ENCODE measurements around the gene CAMP.

DNA sequence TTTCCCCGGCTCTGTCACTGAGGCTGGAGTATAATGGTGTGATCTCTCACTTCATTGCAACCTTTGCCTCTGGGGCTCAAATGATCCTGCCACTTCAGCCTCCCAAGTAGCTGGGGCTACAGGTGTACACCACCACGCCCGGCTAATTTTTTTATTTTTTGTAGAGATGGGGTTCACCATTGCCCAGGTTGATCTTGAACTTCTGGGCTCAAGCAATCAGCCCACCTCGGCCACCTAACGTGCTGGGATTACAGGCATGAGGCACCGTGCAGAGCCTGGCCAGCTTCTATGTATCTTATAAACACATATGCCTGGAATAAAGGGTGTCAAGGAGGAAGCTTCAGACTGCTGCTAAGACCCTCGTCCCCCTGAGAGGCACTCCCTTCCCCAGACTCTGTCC is 21.8 kb downstream of the CAMP start:
- TF ChIP-seq POLR2AphosphoS5 (IDR thresholded peaks at IDR 0.05; ENCODE audit: low read depth), result no peak
- TF ChIP-seq, protein P1, sequence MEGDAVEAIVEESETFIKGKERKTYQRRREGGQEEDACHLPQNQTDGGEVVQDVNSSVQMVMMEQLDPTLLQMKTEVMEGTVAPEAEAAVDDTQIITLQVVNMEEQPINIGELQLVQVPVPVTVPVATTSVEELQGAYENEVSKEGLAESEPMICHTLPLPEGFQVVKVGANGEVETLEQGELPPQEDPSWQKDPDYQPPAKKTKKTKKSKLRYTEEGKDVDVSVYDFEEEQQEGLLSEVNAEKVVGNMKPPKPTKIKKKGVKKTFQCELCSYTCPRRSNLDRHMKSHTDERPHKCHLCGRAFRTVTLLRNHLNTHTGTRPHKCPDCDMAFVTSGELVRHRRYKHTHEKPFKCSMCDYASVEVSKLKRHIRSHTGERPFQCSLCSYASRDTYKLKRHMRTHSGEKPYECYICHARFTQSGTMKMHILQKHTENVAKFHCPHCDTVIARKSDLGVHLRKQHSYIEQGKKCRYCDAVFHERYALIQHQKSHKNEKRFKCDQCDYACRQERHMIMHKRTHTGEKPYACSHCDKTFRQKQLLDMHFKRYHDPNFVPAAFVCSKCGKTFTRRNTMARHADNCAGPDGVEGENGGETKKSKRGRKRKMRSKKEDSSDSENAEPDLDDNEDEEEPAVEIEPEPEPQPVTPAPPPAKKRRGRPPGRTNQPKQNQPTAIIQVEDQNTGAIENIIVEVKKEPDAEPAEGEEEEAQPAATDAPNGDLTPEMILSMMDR (IDR thresholded peaks at IDR 0.05; ENCODE audit: insufficient read depth, low read length), result no peak
- TF ChIP-seq, protein P2, sequence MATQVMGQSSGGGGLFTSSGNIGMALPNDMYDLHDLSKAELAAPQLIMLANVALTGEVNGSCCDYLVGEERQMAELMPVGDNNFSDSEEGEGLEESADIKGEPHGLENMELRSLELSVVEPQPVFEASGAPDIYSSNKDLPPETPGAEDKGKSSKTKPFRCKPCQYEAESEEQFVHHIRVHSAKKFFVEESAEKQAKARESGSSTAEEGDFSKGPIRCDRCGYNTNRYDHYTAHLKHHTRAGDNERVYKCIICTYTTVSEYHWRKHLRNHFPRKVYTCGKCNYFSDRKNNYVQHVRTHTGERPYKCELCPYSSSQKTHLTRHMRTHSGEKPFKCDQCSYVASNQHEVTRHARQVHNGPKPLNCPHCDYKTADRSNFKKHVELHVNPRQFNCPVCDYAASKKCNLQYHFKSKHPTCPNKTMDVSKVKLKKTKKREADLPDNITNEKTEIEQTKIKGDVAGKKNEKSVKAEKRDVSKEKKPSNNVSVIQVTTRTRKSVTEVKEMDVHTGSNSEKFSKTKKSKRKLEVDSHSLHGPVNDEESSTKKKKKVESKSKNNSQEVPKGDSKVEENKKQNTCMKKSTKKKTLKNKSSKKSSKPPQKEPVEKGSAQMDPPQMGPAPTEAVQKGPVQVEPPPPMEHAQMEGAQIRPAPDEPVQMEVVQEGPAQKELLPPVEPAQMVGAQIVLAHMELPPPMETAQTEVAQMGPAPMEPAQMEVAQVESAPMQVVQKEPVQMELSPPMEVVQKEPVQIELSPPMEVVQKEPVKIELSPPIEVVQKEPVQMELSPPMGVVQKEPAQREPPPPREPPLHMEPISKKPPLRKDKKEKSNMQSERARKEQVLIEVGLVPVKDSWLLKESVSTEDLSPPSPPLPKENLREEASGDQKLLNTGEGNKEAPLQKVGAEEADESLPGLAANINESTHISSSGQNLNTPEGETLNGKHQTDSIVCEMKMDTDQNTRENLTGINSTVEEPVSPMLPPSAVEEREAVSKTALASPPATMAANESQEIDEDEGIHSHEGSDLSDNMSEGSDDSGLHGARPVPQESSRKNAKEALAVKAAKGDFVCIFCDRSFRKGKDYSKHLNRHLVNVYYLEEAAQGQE (IDR thresholded peaks at IDR 0.05; ENCODE audit: insufficient replicate concordance, low read depth), result no peak

All from HL-60 (cell line).